MM.1S (cell line): ENCODE results near the gene FAN1.
A peak's percentile ranks its signal among the peaks of the same experiment; 100 is the strongest.

ENCODE experiments used
- DNase-seq: peaks from one replicate; pipeline ENCODE4 v3.0.0-alpha.2; 2015
- H2AFZ ChIP-seq: fragments of 300-600 bp; sonication (generic); 2 replicates; pipeline ENCODE4 v1.6.0; 2016; ENCODE audit warnings: antibody characterized with exemption, low read length
- H3F3A ChIP-seq: fragments of 300-600 bp; sonication (generic); 2 replicates; pipeline ENCODE4 v1.6.1; 2016; ENCODE audit warnings: mild to moderate bottlenecking, antibody characterized with exemption, low read length, moderate library complexity, mixed read lengths; ENCODE audit not compliant: insufficient read depth
- H3K27ac ChIP-seq: fragments of 300-600 bp; sonication (generic); 2 replicates; pipeline ENCODE4 v1.5.1; 2016; ENCODE audit warnings: mild to moderate bottlenecking, low read length
- H3K27me3 ChIP-seq: fragments of 300-600 bp; sonication (generic); replicated peaks from 2 replicates; pipeline ENCODE4 v1.6.0; 2016; ENCODE audit warnings: low read length; ENCODE audit not compliant: insufficient read depth
- H3K36me3 ChIP-seq: fragments of 300-600 bp; sonication (generic); replicated peaks from 2 replicates; pipeline ENCODE4 v1.6.1; 2016; ENCODE audit warnings: mild to moderate bottlenecking, low read length, mixed read lengths; ENCODE audit not compliant: insufficient read depth
- H3K4me1 ChIP-seq: fragments of 300-600 bp; sonication (generic); 2 replicates; pipeline ENCODE4 v1.6.1; 2016; ENCODE audit warnings: low read length, mixed read lengths
- H3K4me2 ChIP-seq: fragments of 300-600 bp; sonication (generic); 2 replicates; pipeline ENCODE4 v1.6.0; 2016; ENCODE audit warnings: low read depth, low read length
- H3K4me3 ChIP-seq: fragments of 300-600 bp; sonication (generic); 2 replicates; pipeline ENCODE4 v1.5.1; 2016; ENCODE audit warnings: low read length, mixed read lengths
- H3K79me2 ChIP-seq: fragments of 300-600 bp; sonication (generic); 2 replicates; pipeline ENCODE4 v1.6.1; 2016; ENCODE audit warnings: mixed run types, low read length, mixed read lengths
- H3K9ac ChIP-seq: fragments of 300-600 bp; sonication (generic); 2 replicates; pipeline ENCODE4 v1.6.1; 2016; ENCODE audit warnings: low read length, mixed read lengths
- H3K9me2 ChIP-seq: fragments of 300-600 bp; sonication (generic); replicated peaks from 2 replicates; pipeline ENCODE4 v1.6.1; 2016; ENCODE audit warnings: mild to moderate bottlenecking, low read length, mixed read lengths; ENCODE audit not compliant: insufficient read depth
- H3K9me3 ChIP-seq: fragments of 300-600 bp; sonication (generic); replicated peaks from 2 replicates; pipeline ENCODE4 v1.6.1; 2016; ENCODE audit warnings: mild to moderate bottlenecking, low read length, mixed read lengths; ENCODE audit not compliant: insufficient read depth
- H4K20me1 ChIP-seq: fragments of 300-600 bp; sonication (generic); 2 replicates; pipeline ENCODE4 v1.6.1; 2016; ENCODE audit warnings: mild to moderate bottlenecking, low read length, moderate library complexity, mixed read lengths; ENCODE audit not compliant: insufficient read depth
- CTCF ChIP-seq: fragments of 300-600 bp; sonication (generic); IDR thresholded peaks from 2 replicates; pipeline ENCODE4 v1.5.1; 2016; ENCODE audit warnings: antibody characterized with exemption, low read length, mixed read lengths
- EZH2 ChIP-seq: fragments of 300-600 bp; sonication (generic); optimal IDR thresholded peaks from 2 replicates; pipeline ENCODE3; 2017; ENCODE audit warnings: low read depth, mild to moderate bottlenecking, antibody characterized with exemption, low read length, mixed read lengths
- EZH2phosphoT487 ChIP-seq: fragments of 300-600 bp; sonication (generic); IDR thresholded peaks from 2 replicates; pipeline ENCODE4 v1.6.1; 2018; ENCODE audit warnings: antibody characterized with exemption, low read length

Gene FAN1

DNA sequence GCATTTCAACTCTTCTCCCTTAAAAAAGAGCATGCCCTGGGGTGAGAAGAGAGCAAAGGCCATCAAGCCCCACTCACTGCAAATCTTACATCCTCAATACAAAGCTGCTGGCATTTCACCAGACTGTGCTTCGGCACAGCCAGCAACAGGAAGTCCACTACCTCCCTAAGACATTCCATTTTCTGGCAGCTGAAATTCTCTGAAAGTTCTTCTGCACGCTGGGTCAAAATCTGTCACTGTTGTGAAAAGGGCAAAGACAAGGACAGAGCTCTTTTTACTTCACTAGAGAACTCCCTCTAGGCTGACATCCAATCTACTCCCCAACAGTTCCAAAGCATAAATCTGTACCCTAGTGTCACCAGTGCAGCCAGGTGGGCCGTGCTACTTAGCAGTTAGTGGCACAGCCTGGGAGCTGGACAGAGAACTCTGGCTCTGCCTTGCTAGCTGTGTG is 81.4 kb downstream of the FAN1 start:
- no peak overlapping the region for H3K4me2 ChIP-seq
- H3K4me3 ChIP-seq, result no peak overlapping the region
- no peaks in the 10 kb centered on the region; the same call in 1 of the 2 replicates for H4K20me1 ChIP-seq
- DNase-seq, result no peak
- no peaks in the 10 kb centered on the region for H3K9me2 ChIP-seq
- peaks cover 97% of the 10 kb centered on the region for H3K79me2 ChIP-seq
- H3K36me3 ChIP-seq, result peaks cover 9% of the 10 kb centered on the region; the same call in 1 of the 2 replicates
- no peaks in the 10 kb centered on the region for H3K9me3 ChIP-seq
- no peaks in the 10 kb centered on the region; the same call in 1 of the 2 replicates for H3F3A ChIP-seq
- no peaks in the 10 kb centered on the region for H3K27me3 ChIP-seq
- TF ChIP-seq CTCF (no peak), EZH2 (no peak), EZH2phosphoT487 (no peak)
- no peak overlapping the region for H3K27ac ChIP-seq
- no peak overlapping the region for H3K9ac ChIP-seq
- H3K4me1 ChIP-seq, result peaks cover 24% of the 10 kb centered on the region
- no peak overlapping the region for H2AFZ ChIP-seq

DNA sequence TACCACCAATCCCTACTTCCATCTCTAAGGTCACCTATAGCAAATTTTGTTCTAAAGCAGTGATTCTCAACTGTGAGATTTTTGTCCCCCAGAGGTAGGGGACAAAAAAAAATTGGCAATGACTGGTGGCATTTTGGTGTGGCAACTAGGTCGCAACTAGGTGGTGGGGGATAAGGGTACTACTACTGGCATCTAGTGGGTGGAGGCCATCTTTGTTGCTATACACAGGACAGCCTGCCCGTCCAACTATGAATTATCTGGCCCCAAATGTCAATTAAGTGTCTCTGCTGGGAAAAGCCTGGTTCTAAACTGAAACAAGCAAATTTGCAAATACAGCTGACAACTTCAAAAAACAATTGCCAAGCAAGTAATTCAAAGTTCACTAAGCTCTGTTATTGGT is 86.3 kb downstream of the FAN1 start:
- Histone ChIP-seq H3K4me2 (peak overlapping the region; percentile 85), H3K27ac (peak overlapping the region; percentile 87; the same call in 1 of the 2 replicates), H3K4me1 (peaks cover 24% of the 10 kb centered on the region), H3K9me3 (no peaks in the 10 kb centered on the region), H2AFZ (no peak overlapping the region), H3F3A (peaks cover 14% of the 10 kb centered on the region), H3K9ac (peak overlapping the region; percentile 98; the same call in 1 of the 2 replicates), H3K9me2 (no peaks in the 10 kb centered on the region), H3K79me2 (peaks cover 60% of the 10 kb centered on the region), H3K4me3 (peak overlapping the region; percentile 99), H3K27me3 (no peaks in the 10 kb centered on the region), H3K36me3 (peaks cover 5% of the 10 kb centered on the region; the same call in 1 of the 2 replicates), H4K20me1 (no peaks in the 10 kb centered on the region)
- DNase-seq, result peak; percentile 32
- TF ChIP-seq CTCF (no peak; the same call in 1 of the 2 replicates), EZH2phosphoT487 (no peak), EZH2 (no peak)

GRCh38 chr15:30990446-30991254 is 86.9 kb downstream of the FAN1 start:
- Histone ChIP-seq H2AFZ (peak overlapping the region; percentile 62; the same call in 1 of the 2 replicates), H3K4me3 (peak overlapping the region; percentile 99), H3K27me3 (no peaks in the 10 kb centered on the region), H3F3A (peaks cover 14% of the 10 kb centered on the region), H3K4me2 (peak overlapping the region; percentile 85), H3K9me2 (no peaks in the 10 kb centered on the region), H3K79me2 (peaks cover 54% of the 10 kb centered on the region), H3K4me1 (peaks cover 24% of the 10 kb centered on the region), H4K20me1 (no peaks in the 10 kb centered on the region), H3K9me3 (no peaks in the 10 kb centered on the region), H3K36me3 (peaks cover 3% of the 10 kb centered on the region; the same call in 1 of the 2 replicates), H3K27ac (peak overlapping the region; percentile 87), H3K9ac (peak overlapping the region; percentile 98)
- DNase-seq, result peak; percentile 27
- TF ChIP-seq CTCF, result no peak
- no peak for TF ChIP-seq EZH2phosphoT487
- TF ChIP-seq EZH2, result no peak
